CD14-positive monocyte (primary cell): ENCODE results near the gene UGT2B7. TPM values are rescaled to one million over a fixed set of nuclear protein-coding genes. Genes with fewer than 3 reads are reported as not detected.

Experiments used
- DNase-seq, 3 donors: peaks; one replicate each; pipeline ENCODE4 v3.0.0-alpha.2; 2011 to 2022
- H2AFZ ChIP-seq: 2 replicates; pipeline ENCODE4 v1.6.0; 2012; ENCODE audit warnings: mild to moderate bottlenecking, low read depth, low read length, inconsistent platforms; ENCODE audit not compliant: insufficient read depth, poor library complexity, severe bottlenecking
- H3K27ac ChIP-seq, 2 donors: 1 replicate in 1 of 2; 2 replicates in 1 of 2; pipeline ENCODE4 v1.5.1; 2012 to 2013; ENCODE audit warnings: low read length in 2 of 2, control low read depth in 1 of 2, inconsistent platforms in 1 of 2, low read depth in 1 of 2, mild to moderate bottlenecking in 1 of 2
- H3K27me3 ChIP-seq, 2 donors: one replicate each; pipeline versions ENCODE4 v1.6.0 to v1.6.1; 2011 to 2013; ENCODE audit warnings: low read length in 2 of 2; ENCODE audit not compliant: control insufficient read depth in 2 of 2, insufficient read depth in 2 of 2
- H3K36me3 ChIP-seq, 2 donors: replicated peaks in 1 of 2; 1 replicate in 1 of 2; 2 replicates in 1 of 2; pipeline versions ENCODE4 v1.5.1 to v1.6.1; 2012 to 2013; ENCODE audit warnings: low read length in 2 of 2, control low read depth in 1 of 2, inconsistent platforms in 1 of 2, mild to moderate bottlenecking in 1 of 2; ENCODE audit not compliant: insufficient read depth in 2 of 2, control insufficient read depth in 1 of 2
- H3K4me1 ChIP-seq, 2 donors: 1 replicate in 1 of 2; 2 replicates in 1 of 2; pipeline versions ENCODE4 v1.5.1 to v1.6.1; 2012 to 2013; ENCODE audit warnings: low read length in 2 of 2, control low read depth in 1 of 2, inconsistent platforms in 1 of 2, mild to moderate bottlenecking in 1 of 2, moderate library complexity in 1 of 2; ENCODE audit not compliant: insufficient read depth in 2 of 2, control insufficient read depth in 1 of 2
- H3K4me2 ChIP-seq: replicated peaks from 2 replicates; pipeline ENCODE3; 2012; ENCODE audit warnings: low read length, moderate library complexity, mild to moderate bottlenecking; ENCODE audit not compliant: poor library complexity, severe bottlenecking; ENCODE audit errors: extremely low read depth
- H3K4me3 ChIP-seq, 3 experiments: fragments of 200-600 bp in 1 of 3; sonication (generic) in 1 of 3; replicated peaks in 1 of 3; 1 replicate in 2 of 3; 2 replicates in 1 of 3; pipeline ENCODE4 v1.5.1; 2011 to 2013; ENCODE audit warnings: low read length in 3 of 3, mild to moderate bottlenecking in 3 of 3, control low read depth in 2 of 3, low read depth in 2 of 3, inconsistent platforms in 1 of 3, moderate library complexity in 1 of 3
- H3K79me2 ChIP-seq: 2 replicates; pipeline ENCODE4 v1.6.0; 2012; ENCODE audit warnings: mild to moderate bottlenecking, control low read depth, inconsistent platforms, low read length, moderate library complexity; ENCODE audit not compliant: insufficient read depth
- H3K9ac ChIP-seq: 2 replicates; pipeline ENCODE4 v1.6.0; 2017; ENCODE audit warnings: low read length, mild to moderate bottlenecking; ENCODE audit not compliant: insufficient read depth, poor library complexity, severe bottlenecking
- H3K9me3 ChIP-seq, 2 donors: replicated peaks in 1 of 2; 1 replicate in 1 of 2; 2 replicates in 1 of 2; pipeline versions ENCODE4 v1.5.1 to v1.6.1; 2012 to 2013; ENCODE audit warnings: low read length in 2 of 2, control low read depth in 1 of 2; ENCODE audit not compliant: control insufficient read depth in 1 of 2, insufficient read depth in 1 of 2
- H4K20me1 ChIP-seq: 2 replicates; pipeline ENCODE4 v1.6.0; 2012; ENCODE audit warnings: mild to moderate bottlenecking, low read length, control low read depth, moderate library complexity; ENCODE audit not compliant: insufficient read depth
- H3K27ac Mint-ChIP-seq, 7 donors: one replicate each; pipeline ENCODE4 v1.8.0; 2020; ENCODE audit warnings: mild to moderate bottlenecking in 7 of 7, mixed read lengths in 7 of 7, moderate library complexity in 6 of 7, inconsistent platforms in 2 of 7
- H3K27me3 Mint-ChIP-seq, 3 donors: one replicate each; pipeline ENCODE4 v1.8.0; 2021 to 2022; ENCODE audit warnings: low read depth in 3 of 3, mild to moderate bottlenecking in 3 of 3, mixed read lengths in 3 of 3, moderate library complexity in 3 of 3, inconsistent platforms in 1 of 3
- H3K36me3 Mint-ChIP-seq, 2 donors: one replicate each; pipeline ENCODE4 v1.8.0; 2020; ENCODE audit warnings: mixed read lengths in 2 of 2, inconsistent platforms in 1 of 2, mild to moderate bottlenecking in 1 of 2
- H3K4me1 Mint-ChIP-seq: one replicate; pipeline ENCODE4 v1.8.0; 2020; ENCODE audit warnings: mild to moderate bottlenecking, mixed read lengths
- H3K4me3 Mint-ChIP-seq, 2 donors: one replicate each; pipeline ENCODE4 v1.8.0; 2020; ENCODE audit warnings: mild to moderate bottlenecking in 2 of 2, mixed read lengths in 2 of 2, moderate library complexity in 1 of 2
- H3K9me3 Mint-ChIP-seq, 7 donors: one replicate each; pipeline ENCODE4 v1.8.0; 2020 to 2022; ENCODE audit warnings: mixed read lengths in 7 of 7, mild to moderate bottlenecking in 6 of 7, moderate library complexity in 6 of 7, inconsistent platforms in 2 of 7
- WGBS: methylation state at CpG from one replicate; pipeline ENCODE4 v1.1.5; 2013; ENCODE audit warnings: missing lambda C conversion rate; ENCODE audit not compliant: insufficient coverage; 5-methylcytosine and 5-hydroxymethylcytosine counted together
- intact Hi-C, 2 donors: fragments of 100-400 bp; cut with micrococcal nuclease; formaldehyde crosslinking; loops; one replicate each; pipeline versions ENCODE4 v1.15.0 to v1.15.1; 2023
- polyA plus RNA-seq, 3 donors: library from polyadenylated mRNA; depleted of rRNA in 1 of 3; unstranded in 2 of 3; stranded (reverse) in 1 of 3; fragments of 300-500 nt in 2 of 3; fragments of >200 nt in 1 of 3; fragmentation: Illumina TruSeq in 2 of 3; gene quantifications; 1 replicate in 2 of 3; 2 replicates in 1 of 3; pipeline ENCODE4 v1.2.3, GENCODE V29; 2012 to 2021
- TF ChIP-seq, protein P1 (sequence below): fragments of 200-600 bp; IDR thresholded peaks from one replicate; pipeline ENCODE4 v1.8.0; 2022; ENCODE audit warnings: antibody characterized with exemption, mild to moderate bottlenecking

The UGT2B7 gene
- polyA plus RNA-seq, 3 donors, result not detected

DNA sequence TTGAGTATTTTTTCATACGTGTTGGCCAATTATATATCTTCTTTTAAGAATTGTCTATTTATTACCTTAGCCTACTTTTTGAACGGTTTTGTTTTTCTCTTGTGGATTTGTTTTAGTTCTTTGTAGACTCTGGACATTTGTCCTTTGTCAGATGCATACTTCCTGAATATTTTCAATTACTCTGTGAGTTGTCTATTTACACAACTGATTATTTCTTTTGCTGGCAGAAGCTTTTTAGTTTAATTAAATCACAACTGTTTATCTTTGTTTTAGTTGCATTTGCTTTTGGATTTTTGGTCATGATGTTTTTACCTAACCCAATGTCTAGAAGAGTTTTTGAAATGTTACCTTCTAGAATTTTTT, 19.6 kb downstream of the UGT2B7 start:
- peaks cover 0 to 4% (median 1%) of the 10 kb centered on the region in 7 donors for H3K9me3 Mint-ChIP-seq
- no peak overlapping the region for H3K27ac ChIP-seq
- no peaks in the 10 kb centered on the region for H3K27me3 ChIP-seq
- peaks cover 0 to 2% (median 0%) of the 10 kb centered on the region in 3 donors for H3K27me3 Mint-ChIP-seq
- H3K4me3 ChIP-seq, result no peak overlapping the region
- peaks cover 0 to 6% of the 10 kb centered on the region in 2 donors for H3K9me3 ChIP-seq
- H3K27ac Mint-ChIP-seq, result no peak overlapping the region
- H4K20me1 ChIP-seq, result no peaks in the 10 kb centered on the region
- TF ChIP-seq, protein P1, sequence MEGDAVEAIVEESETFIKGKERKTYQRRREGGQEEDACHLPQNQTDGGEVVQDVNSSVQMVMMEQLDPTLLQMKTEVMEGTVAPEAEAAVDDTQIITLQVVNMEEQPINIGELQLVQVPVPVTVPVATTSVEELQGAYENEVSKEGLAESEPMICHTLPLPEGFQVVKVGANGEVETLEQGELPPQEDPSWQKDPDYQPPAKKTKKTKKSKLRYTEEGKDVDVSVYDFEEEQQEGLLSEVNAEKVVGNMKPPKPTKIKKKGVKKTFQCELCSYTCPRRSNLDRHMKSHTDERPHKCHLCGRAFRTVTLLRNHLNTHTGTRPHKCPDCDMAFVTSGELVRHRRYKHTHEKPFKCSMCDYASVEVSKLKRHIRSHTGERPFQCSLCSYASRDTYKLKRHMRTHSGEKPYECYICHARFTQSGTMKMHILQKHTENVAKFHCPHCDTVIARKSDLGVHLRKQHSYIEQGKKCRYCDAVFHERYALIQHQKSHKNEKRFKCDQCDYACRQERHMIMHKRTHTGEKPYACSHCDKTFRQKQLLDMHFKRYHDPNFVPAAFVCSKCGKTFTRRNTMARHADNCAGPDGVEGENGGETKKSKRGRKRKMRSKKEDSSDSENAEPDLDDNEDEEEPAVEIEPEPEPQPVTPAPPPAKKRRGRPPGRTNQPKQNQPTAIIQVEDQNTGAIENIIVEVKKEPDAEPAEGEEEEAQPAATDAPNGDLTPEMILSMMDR, result no peak
- no CpG with 5 or more reads among the region's 2 CpGs for WGBS
- no peak overlapping the region for H3K4me2 ChIP-seq
- intact Hi-C loops, result no loop called here
- H3K4me3 Mint-ChIP-seq, result no peak overlapping the region
- H3K4me1 ChIP-seq, result no peaks in the 10 kb centered on the region
- H3K36me3 Mint-ChIP-seq, result no peaks in the 10 kb centered on the region
- no peak overlapping the region for H2AFZ ChIP-seq
- DNase-seq, result no peak
- no peak overlapping the region for H3K9ac ChIP-seq
- no peaks in the 10 kb centered on the region for H3K36me3 ChIP-seq
- no peaks in the 10 kb centered on the region for H3K4me1 Mint-ChIP-seq
- H3K79me2 ChIP-seq, result no peaks in the 10 kb centered on the region

DNA sequence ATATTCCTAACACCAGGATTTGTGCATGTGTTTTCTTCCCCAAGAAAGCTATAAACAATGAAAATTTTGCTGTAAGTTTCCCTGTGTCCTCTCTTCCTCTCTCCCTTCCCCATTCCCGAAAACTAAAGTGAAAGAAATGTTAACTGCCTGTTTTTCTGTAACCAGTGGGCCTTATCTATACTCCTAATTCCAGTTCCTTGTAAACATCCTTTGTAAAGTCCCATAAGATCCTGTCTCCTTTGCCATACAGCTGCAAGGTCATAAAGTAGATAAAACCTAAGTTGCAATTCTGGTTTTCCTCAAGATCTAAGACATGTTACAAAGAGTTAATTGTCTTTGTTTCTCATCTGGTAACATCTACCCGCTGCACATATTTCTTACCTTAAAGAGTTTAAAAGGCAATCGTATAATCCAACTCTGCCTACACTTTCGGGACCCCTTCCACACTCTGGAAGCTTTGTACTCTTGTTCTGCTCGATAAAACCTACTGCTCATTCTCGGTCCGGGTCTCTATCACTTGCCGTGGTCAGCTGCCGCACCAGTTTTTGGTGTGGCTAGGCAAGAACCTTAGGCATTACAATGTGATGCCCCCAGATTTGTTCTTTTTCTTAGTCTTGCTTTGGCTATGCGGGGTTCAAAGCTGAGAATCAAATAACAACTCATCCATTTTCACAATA, 20.5 kb downstream of the UGT2B7 start:
- Mint-ChIP-seq H3K36me3 (no peaks in the 10 kb centered on the region), H3K4me1 (no peaks in the 10 kb centered on the region)
- WGBS, result 82% methylated on average over 5 of the region's 10 CpGs

More for the DNA sequence above, 20.5 kb downstream of the UGT2B7 start:
- intact Hi-C loops, result no loop called here
- H3K79me2 ChIP-seq, result no peaks in the 10 kb centered on the region
- peaks cover 0 to 2% (median 0%) of the 10 kb centered on the region in 3 donors for H3K27me3 Mint-ChIP-seq
- H3K9ac ChIP-seq, result no peak overlapping the region
- no peak overlapping the region for H3K4me2 ChIP-seq
- no peak overlapping the region for H3K4me3 Mint-ChIP-seq
- H3K4me1 ChIP-seq, result no peaks in the 10 kb centered on the region
- H3K9me3 ChIP-seq, result peaks cover 0 to 6% of the 10 kb centered on the region in 2 donors
- H3K27ac Mint-ChIP-seq, result no peak overlapping the region
- no peak overlapping the region for H2AFZ ChIP-seq
- no peaks in the 10 kb centered on the region for H3K27me3 ChIP-seq
- H3K36me3 ChIP-seq, result no peaks in the 10 kb centered on the region
- DNase-seq, result no peak
- peaks cover 0 to 5% (median 1%) of the 10 kb centered on the region in 7 donors for H3K9me3 Mint-ChIP-seq
- no peak overlapping the region for H3K27ac ChIP-seq
- TF ChIP-seq, protein P1, result no peak
- no peaks in the 10 kb centered on the region for H4K20me1 ChIP-seq
- H3K4me3 ChIP-seq, result no peak overlapping the region
